Rectal smooth muscle tissue (tissue), 1 donor: ENCODE data around the gene ZNF888.

ENCODE experiments used
- H3K27ac ChIP-seq: one replicate; pipeline ENCODE4 v1.7.0; 2013; ENCODE audit warnings: low read depth, low read length, inconsistent platforms
- H3K27me3 ChIP-seq: one replicate; pipeline ENCODE4 v1.7.0; 2013; ENCODE audit warnings: low read length; ENCODE audit not compliant: control insufficient read depth, insufficient read depth
- H3K36me3 ChIP-seq: one replicate; pipeline ENCODE4 v1.7.0; 2013; ENCODE audit warnings: low read length; ENCODE audit not compliant: control insufficient read depth, insufficient read depth
- H3K4me1 ChIP-seq: one replicate; pipeline ENCODE4 v1.7.0; 2013; ENCODE audit warnings: low read length; ENCODE audit not compliant: control insufficient read depth, insufficient read depth
- H3K4me3 ChIP-seq: one replicate; pipeline ENCODE4 v1.7.0; 2013; ENCODE audit warnings: low read length
- H3K9ac ChIP-seq: one replicate; pipeline ENCODE4 v1.7.0; 2013; ENCODE audit warnings: low read length

Gene ZNF888

GRCh38 chr19:52922841-52923777 is at the start of gene ZNF888:
Gene ZNF888 (minus strand): TSS chr19:52923428. CDS start chr19:52917873, 5,555 bp downstream.
- H3K9ac ChIP-seq = peak within 1 kb of the TSS; percentile 95
- H3K4me3 ChIP-seq = peak within 1 kb of the TSS; percentile 97
- H3K27me3 ChIP-seq = no peaks in the 10 kb centered on the region
- H3K36me3 ChIP-seq = no peaks in the 10 kb centered on the region
- H3K27ac ChIP-seq = peak within 1 kb of the TSS; percentile 89
- no peaks in the 10 kb centered on the region for H3K4me1 ChIP-seq

GRCh38 chr19:52967772-52968171 is 44.5 kb upstream of the ZNF888 start:
- no peaks in the 10 kb centered on the region for H3K36me3 ChIP-seq
- H3K9ac ChIP-seq = no peak overlapping the region
- H3K4me1 ChIP-seq = no peaks in the 10 kb centered on the region
- H3K4me3 ChIP-seq = no peak overlapping the region
- H3K27me3 ChIP-seq = no peaks in the 10 kb centered on the region
- H3K27ac ChIP-seq = no peak overlapping the region

DNA sequence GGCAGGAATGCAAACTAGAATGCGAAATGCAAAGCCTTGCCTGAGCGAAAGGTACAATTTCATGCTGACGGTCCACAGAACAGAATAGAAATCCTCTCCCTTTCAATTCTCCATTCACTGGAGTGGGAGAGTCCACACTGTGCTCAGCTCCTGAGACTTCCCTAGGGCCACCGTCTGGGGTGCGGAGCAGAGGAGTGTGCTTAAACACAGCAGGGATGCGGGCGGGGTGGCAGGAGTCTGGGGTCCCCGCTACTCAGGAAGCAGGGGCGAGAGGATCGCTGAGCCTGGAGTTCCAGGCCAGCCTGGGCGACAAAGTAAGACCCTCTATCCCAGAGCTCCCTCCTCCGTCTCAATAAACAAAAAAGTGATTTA is 40.0 kb upstream of the ZNF888 start:
- H3K27me3 ChIP-seq = no peaks in the 10 kb centered on the region
- no peaks in the 10 kb centered on the region for H3K36me3 ChIP-seq
- H3K27ac ChIP-seq = peak overlapping the region; percentile 71
- peak overlapping the region; percentile 76 for H3K9ac ChIP-seq
- H3K4me3 ChIP-seq = peak overlapping the region; percentile 88
- peaks cover 3% of the 10 kb centered on the region for H3K4me1 ChIP-seq

GRCh38 chr19:52962394-52963246 is 39.4 kb upstream of the ZNF888 start, which contains the start of gene ZNF816:
Gene ZNF816 (minus strand): TSS chr19:52962881. CDS start chr19:52956089, 6,792 bp downstream.
- Histone ChIP-seq H3K36me3 (peaks cover 6% of the 10 kb centered on the region), H3K27ac (peak within 1 kb of the TSS; percentile 71), H3K4me1 (peaks cover 3% of the 10 kb centered on the region), H3K4me3 (peak within 1 kb of the TSS; percentile 88), H3K27me3 (no peaks in the 10 kb centered on the region), H3K9ac (peak within 1 kb of the TSS; percentile 76)

GRCh38 chr19:52961981-52962380 is 38.8 kb upstream of the ZNF888 start:
- peak overlapping the region; percentile 88 for H3K4me3 ChIP-seq
- peak overlapping the region; percentile 25 for H3K9ac ChIP-seq
- peaks cover 3% of the 10 kb centered on the region for H3K4me1 ChIP-seq
- H3K36me3 ChIP-seq = peaks cover 11% of the 10 kb centered on the region
- H3K27ac ChIP-seq = peak overlapping the region; percentile 68
- H3K27me3 ChIP-seq = no peaks in the 10 kb centered on the region

DNA sequence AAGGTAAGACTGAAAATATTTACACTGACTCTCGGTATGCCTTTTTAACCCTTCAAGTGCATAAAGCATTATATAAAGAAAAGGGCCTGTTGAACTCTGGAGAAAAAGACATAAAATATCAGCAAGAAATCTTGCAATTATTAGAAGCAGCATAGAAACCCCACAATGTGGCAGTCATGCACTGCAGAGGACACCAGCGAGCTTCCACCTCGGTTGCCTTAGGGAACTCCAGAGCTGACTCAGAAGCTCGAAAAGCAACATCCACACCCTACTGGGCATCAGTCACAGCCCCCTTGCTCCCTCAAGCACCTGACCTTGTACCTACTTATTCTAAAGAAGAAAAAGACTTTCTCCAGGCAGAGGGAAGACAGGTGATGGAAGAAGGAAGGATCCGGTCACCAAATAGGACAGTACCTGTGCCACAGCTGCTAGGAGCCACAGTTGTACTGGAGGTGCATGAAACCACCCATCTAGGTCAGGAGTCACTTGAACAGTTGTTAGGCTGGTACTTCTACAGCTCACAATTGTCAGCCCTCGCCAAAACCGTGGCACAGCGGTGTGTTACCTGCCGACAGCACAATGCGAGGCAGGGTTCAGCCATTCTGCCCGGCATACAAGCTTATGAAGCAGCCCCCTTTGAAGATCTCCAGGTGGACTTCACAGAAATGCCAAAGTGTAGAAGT is 36.5 kb upstream of the ZNF888 start:
- Histone ChIP-seq H3K27ac (no peak overlapping the region), H3K27me3 (no peaks in the 10 kb centered on the region), H3K4me1 (peaks cover 3% of the 10 kb centered on the region), H3K4me3 (no peak overlapping the region), H3K9ac (no peak overlapping the region), H3K36me3 (peaks cover 30% of the 10 kb centered on the region)

DNA sequence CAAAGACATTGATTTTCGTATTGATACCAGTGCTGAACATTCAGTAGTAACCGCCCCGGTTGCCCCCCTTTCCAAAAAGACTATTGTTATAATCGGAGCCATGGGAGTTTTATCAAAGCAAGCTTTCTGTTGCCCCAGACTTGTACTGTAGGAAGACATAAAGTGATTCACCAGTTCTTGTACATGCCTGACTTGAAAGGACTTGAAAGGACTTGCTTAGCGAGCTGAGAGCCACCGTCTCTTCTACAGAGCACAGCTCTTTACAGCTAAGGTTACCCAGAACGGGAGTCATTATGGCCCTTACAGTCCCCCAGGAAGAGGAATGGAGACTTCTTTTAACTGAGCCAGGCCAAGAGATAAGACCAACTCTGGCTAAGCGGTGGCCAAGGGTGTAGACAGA is 34.4 kb upstream of the ZNF888 start:
- Histone ChIP-seq H3K36me3 (peaks cover 39% of the 10 kb centered on the region), H3K4me3 (no peak overlapping the region)

DNA sequence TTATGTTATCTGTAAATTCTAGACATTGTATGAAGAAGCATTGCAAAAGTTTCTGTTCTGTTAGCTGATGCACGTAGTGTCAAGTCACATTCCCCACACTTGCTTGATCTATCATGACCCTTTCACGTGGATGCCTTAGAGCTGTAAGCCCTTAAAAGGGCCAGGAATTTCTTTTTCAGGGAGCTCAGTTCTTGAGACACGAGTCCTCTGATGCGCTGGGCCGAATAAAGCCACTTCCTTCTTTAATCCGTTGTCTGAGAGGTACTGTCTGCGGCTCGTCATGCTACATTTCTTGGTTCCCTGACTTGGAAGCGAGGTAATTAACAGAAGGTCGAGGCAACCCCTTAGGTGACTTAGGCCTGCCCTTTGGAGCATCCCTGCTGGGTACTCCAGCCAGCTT is 33.7 kb upstream of the ZNF888 start:
- Histone ChIP-seq H3K4me1 (peaks cover 3% of the 10 kb centered on the region), H3K36me3 (peaks cover 46% of the 10 kb centered on the region)

More for the DNA sequence above, 34.4 kb upstream of the ZNF888 start:
- H3K4me1 ChIP-seq = peaks cover 3% of the 10 kb centered on the region
- no peaks in the 10 kb centered on the region for H3K27me3 ChIP-seq
- no peak overlapping the region for H3K9ac ChIP-seq
- H3K27ac ChIP-seq = no peak overlapping the region

GRCh38 chr19:52949422-52949821 is 26.2 kb upstream of the ZNF888 start:
- no peaks in the 10 kb centered on the region for H3K27me3 ChIP-seq
- H3K4me3 ChIP-seq = no peak overlapping the region
- no peaks in the 10 kb centered on the region for H3K4me1 ChIP-seq
- no peak overlapping the region for H3K27ac ChIP-seq
- H3K9ac ChIP-seq = no peak overlapping the region
- peaks cover 34% of the 10 kb centered on the region for H3K36me3 ChIP-seq

More for the DNA sequence above, 33.7 kb upstream of the ZNF888 start:
- no peak overlapping the region for H3K4me3 ChIP-seq
- no peak overlapping the region for H3K9ac ChIP-seq
- no peak overlapping the region for H3K27ac ChIP-seq
- H3K27me3 ChIP-seq = no peaks in the 10 kb centered on the region

- Histone ChIP-seq H3K4me1 (no peaks in the 10 kb centered on the region), H3K4me3 (no peak overlapping the region), H3K9ac (no peak overlapping the region), H3K36me3 (peaks cover 33% of the 10 kb centered on the region), H3K27ac (no peak overlapping the region), H3K27me3 (no peaks in the 10 kb centered on the region)
These were observed 25.0 kb upstream of the ZNF888 start for GRCh38 chr19:52948025-52948770.
